ENCODE measurements around the gene STARD6. TPM values are rescaled to one million over a fixed set of nuclear protein-coding genes. Genes with fewer than 3 reads are reported as not detected.
"Not testable (repeated sequence)": the region's sequence is repeated elsewhere in the genome, so short reads cannot be mapped to it uniquely, and the experiment has no call there.

The STARD6 gene
- total and polyA plus RNA-seq, 8 donors, result 0.42 to 0.43 TPM; not detected in 6

DNA sequence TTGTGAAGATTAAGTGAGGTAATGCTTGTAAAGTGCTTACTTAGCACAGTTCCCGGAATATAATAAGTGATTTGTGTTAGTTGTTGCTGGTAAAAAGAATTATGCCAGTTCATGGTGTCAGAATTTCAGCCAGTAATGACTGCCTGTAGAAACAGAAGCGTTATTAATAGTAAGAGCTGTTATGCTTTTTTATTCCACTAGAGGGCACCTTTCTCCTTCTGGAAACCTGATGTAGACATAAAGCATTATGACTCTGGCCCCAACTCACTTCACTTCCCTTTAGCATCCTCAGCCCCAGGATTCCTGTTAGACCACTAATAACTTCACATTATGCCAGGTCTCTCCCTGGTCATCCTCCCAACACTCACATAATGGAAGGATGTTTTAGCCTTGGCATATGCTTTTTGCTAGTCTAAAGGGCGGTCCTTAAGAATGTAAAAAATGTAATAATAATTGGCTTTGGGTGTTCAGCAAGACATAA, 34.9 kb upstream of the STARD6 start:
- Histone ChIP-seq H3K4me1 (peaks cover 0 to 6% of the 10 kb centered on the region in 2 donors), H3K9me3 (no peaks in the 10 kb centered on the region), H3K36me3 (no peaks in the 10 kb centered on the region), H3K27me3 (no peaks in the 10 kb centered on the region), H3K27ac (no peak overlapping the region), H3K4me3 (no peak overlapping the region)
- TF ChIP-seq CTCF (IDR thresholded peaks at IDR 0.05), result peak; percentile 68 to 73
- DNase-seq (peak in 2 of 4 donors; percentile 49 to 58), ATAC-seq (peak; percentile 93)
- intact Hi-C loops (cut with DNase I), result no loop called here

DNA sequence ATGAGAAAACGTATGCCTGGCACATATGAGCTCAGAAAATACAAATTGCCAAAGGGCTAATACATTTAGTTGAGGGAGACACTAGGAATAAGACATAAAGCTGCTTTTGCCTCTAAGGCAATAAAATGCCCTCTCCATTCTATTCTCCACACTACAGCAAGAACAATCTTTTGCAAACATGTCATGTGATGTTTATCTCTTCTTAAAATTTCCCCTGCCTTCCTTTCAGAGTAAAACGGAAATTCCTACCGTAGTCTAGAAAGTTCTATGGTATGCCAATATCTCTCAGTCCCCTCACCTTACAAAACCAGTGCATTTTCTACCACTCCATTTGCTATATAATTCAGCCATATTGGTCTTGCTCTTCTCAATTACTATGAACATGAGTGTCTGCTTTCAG, 33.2 kb upstream of the STARD6 start:
- Histone ChIP-seq H3K4me3 (no peak overlapping the region), H3K9me3 (no peaks in the 10 kb centered on the region), H3K27me3 (no peaks in the 10 kb centered on the region), H3K27ac (no peak overlapping the region), H3K36me3 (no peaks in the 10 kb centered on the region), H3K4me1 (peaks cover 0 to 6% of the 10 kb centered on the region in 2 donors)
- intact Hi-C loops (cut with DNase I), result no loop called here
- TF ChIP-seq CTCF (IDR thresholded peaks at IDR 0.05), result no peak
- DNase-seq (no peak), ATAC-seq (no peak)

DNA sequence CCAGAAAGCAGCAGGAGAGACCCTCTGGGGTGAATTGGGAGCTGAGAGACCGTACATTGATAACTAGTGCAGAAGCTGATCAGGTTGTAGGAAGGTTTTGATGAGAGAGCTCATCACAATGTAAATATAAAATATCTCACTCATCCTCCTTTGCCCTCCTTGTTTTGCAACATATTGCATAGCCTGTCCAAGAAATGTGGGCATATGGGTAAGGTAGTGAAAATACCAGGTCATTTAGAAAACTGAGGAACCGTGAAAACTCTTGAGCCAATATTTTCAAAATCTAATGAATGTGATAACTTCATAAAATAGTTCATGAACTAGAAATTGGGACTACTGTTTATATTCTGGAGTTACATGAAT, 31.5 kb upstream of the STARD6 start:
- ATAC-seq, result no peak
- no peak for DNase-seq

DNA sequence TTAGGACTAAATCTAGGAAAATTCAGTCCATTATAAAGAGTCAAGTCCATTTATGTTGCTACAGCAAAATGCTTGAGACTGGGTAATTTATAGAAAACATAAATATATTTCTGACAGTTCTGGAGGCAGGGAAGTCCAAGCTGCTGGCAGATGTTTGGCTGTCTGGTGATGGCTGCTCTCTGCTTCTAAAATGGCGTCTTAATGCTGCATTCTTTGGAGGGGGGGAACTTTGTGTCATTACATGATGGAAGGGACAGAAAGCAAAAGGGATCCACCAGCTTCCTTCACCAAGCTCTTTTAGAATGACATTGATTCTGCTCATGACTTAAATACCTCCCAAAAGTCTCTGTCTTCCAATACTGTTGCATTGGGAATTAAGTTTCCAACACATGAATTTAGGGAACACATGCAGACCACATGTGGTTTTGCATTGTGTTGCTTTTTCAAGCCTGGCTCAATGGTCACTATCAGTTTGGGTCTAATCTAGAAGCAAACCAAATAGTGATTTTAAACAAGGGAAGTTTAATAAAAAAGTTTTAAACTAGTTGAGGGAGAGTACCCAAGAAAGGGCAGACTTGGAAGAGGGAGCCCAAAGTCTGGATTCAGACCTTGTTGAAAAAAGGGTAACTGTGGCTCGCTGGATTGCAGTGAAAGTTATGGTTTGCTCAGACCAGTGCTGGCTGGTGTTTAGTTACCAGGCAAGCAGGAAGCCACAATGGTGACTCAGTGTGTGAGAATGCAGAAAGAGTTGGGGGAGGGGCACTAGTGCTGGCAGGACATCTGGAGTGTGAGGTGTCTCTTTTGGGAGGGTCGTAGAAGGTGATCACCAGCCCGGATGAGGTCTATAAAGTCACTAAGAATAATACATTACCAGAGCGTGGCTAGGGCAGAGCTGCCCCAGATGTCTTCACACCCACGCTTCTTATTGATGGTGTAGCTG, 30.8 kb upstream of the STARD6 start:
- Histone ChIP-seq H3K27ac (no peak overlapping the region), H3K27me3 (no peaks in the 10 kb centered on the region), H3K4me3 (no peak overlapping the region), H3K36me3 (no peaks in the 10 kb centered on the region), H3K4me1 (peaks cover 0 to 6% of the 10 kb centered on the region in 2 donors), H3K9me3 (no peaks in the 10 kb centered on the region)
- intact Hi-C loops (cut with DNase I), result no loop called here
- DNase-seq (peak in 2 of 4 donors; percentile 5 to 55), ATAC-seq (peak; percentile 92)
- TF ChIP-seq CTCF (IDR thresholded peaks at IDR 0.05), result no peak

More for the DNA sequence above, 31.5 kb upstream of the STARD6 start:
- Histone ChIP-seq H3K36me3 (no peaks in the 10 kb centered on the region), H3K4me1 (peaks cover 0 to 6% of the 10 kb centered on the region in 2 donors), H3K27me3 (no peaks in the 10 kb centered on the region), H3K4me3 (no peak overlapping the region), H3K27ac (no peak overlapping the region), H3K9me3 (no peaks in the 10 kb centered on the region)
- TF ChIP-seq CTCF (IDR thresholded peaks at IDR 0.05), result no peak
- intact Hi-C loops (cut with DNase I), result no loop called here

DNA sequence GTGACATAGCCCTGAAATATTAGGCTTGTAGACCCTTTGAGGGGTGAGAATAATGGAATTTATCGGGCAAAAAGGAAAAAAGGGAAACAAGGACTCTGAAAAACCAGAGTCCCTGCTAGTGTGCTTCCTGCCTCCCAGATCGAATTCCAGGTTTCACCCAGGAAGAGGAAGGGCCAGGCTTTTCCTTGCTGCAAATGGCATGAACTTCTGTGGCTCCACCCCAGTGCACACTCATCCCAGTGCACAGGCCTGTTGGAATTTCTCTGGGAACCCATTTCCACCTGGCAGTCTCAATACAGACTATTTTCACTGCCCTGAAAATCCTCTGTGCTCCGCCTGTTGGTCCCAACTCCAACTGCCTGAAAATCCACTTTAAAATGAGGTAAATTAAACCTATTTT, 30.0 kb upstream of the STARD6 start:
- intact Hi-C loops (cut with DNase I), result no loop called here
- no peak for TF ChIP-seq CTCF (IDR thresholded peaks at IDR 0.05)
- H3K27ac ChIP-seq, result no peak overlapping the region
- H3K4me1 ChIP-seq, result peaks cover 0 to 6% of the 10 kb centered on the region in 2 donors
- no peak for DNase-seq
- no peak overlapping the region for H3K4me3 ChIP-seq
- no peaks in the 10 kb centered on the region for H3K9me3 ChIP-seq
- no peaks in the 10 kb centered on the region for H3K36me3 ChIP-seq
- no peaks in the 10 kb centered on the region for H3K27me3 ChIP-seq
- ATAC-seq, result no peak

- H3K4me3 ChIP-seq; H3K27me3 ChIP-seq; H3K9me3 ChIP-seq; intact Hi-C loops (cut with DNase I); H3K36me3 ChIP-seq; H3K27ac ChIP-seq; H3K4me1 ChIP-seq; DNase-seq; ATAC-seq: not testable (repeated sequence)
Observed at GRCh38 chr18:54386800-54387495, 29.3 kb upstream of the STARD6 start.
